GM18526 (cell line): ENCODE measurements around the gene GCDH.
A peak's percentile ranks its signal among the peaks of the same experiment; 100 is the strongest.

Experiments used
- POLR2A ChIP-seq: IDR thresholded peaks from 3 replicates; pipeline ENCODE4 v1.6.1; 2011; ENCODE audit not compliant: insufficient read length; ENCODE audit errors: extremely low read depth

Gene GCDH

DNA sequence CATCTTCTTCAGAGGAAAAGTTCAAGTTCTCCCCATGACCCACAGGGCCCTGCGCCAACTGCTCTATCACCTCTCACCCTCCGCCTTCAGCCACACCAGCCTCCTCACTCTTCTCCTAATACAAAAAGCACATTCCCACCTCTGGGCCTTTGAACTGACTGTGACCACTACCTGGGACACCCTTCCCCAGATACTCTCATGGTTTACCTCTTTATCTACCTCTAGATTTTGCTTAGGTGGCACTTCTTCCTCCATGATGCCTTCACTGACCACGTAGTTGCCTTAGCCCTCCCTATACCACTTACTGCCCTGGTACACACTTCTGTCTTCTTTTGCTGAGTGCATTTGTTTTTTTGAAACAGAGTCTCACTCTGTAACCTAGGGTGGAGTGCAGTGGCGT is 32.0 kb downstream of the GCDH start:
- TF ChIP-seq POLR2A = no peak

GRCh38 chr19:12924621-12925310 is 33.8 kb downstream of the GCDH start:
- TF ChIP-seq POLR2A = no peak

DNA sequence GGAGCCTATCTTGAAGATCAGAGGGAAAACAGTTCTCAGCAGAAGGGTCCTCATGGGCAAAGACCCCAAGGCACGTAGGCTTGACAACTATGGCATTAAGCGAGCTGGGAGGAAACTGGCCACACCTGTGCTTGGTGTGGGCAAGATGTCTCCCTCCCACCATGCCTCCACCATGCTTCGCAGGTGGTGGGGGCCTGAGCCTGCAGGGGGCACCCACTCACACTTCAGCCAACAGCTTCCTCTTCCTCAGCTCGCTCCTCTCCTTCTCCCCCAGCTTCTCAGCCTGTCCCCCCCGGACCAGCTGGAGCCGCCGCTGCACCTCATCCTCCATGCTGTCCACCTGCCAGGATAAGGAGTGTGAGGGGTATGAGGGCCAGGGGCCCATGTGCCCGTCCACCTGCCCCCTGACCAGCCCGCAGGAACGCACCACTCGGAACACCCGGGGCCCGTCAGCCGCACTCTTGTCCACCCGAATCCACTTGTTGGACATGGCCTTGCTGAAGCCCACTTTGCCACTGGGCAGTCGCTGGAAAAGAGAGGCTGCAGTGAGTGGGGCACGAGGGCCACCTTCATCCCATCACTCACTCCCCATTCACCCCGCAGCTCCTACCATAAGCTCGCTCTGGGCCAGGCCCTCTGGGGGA is 39.2 kb downstream of the GCDH start:
- no peak for TF ChIP-seq POLR2A

GRCh38 chr19:12932392-12933286 is 41.7 kb downstream of the GCDH start:
- TF ChIP-seq POLR2A = no peak

DNA sequence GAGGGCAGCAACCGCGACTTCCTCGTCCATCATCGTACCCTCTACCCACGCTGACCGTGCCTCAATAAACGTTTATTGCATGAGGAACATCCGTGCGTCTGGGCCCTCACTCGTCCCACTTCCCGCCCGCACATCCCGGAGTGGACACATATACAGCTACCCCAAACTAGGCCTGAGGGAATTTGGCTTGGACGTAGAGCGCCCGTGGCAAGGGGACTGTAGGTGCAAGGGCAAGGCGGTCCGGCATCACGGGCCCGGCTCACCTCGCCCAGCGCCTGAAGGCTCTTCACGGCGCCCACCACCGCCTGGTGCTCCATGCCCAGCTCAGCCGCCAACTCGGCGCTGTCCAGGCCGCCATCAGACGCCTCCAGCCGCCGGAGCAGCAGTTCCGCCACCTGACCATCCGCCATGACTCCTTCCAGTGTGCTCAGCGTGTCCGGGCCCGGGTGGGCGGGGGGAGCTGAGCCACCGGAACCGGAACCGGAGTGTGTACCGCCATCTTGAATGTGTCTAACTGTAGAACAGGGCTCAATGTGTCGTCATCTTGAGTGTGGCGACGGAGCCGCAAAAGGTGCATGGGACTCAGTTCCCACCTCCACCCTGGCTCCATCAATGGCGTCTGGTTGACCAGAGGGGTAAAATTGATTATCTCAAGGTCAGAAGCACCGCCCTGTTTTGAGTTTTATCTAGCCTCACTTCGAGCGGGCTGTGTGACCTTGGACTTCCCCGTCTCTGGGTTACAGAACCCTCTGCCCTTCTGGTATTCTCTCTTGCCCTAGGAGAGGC is 42.5 kb downstream of the GCDH start, which contains the start of gene FARSA:
Gene FARSA (minus strand): TSS at position 425 of the 786 bp plus-strand sequence. CDS start 15 bp downstream, at position 410.
- TF ChIP-seq POLR2A = peak; percentile 93

GRCh38 chr19:12935071-12935470 is 44.1 kb downstream of the GCDH start:
- TF ChIP-seq POLR2A = no peak

DNA sequence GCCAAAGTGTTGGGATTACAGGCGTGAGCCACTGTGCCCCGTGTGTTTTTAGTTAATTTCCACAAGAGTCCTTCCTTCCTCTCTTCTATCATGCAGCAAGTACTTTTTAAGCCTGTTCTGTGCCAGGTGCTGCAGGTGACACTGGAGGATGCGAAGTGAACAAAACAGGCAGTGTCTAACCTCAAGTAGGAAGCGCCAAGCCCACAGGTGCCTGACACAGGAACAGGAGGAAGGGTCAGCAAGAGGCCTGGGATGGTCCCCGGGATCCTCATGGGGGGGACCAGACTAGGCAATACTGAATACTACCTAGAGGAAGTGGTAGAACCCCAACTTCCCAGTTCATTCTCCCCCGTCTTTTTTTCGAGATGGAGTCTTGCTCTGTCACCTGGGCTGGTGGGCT is 45.6 kb downstream of the GCDH start:
- TF ChIP-seq POLR2A = no peak

GRCh38 chr19:12937093-12937926 is 46.4 kb downstream of the GCDH start:
- no peak for TF ChIP-seq POLR2A

GRCh38 chr19:12937927-12938778 is 47.2 kb downstream of the GCDH start, which contains the start of gene CALR:
TSS of gene CALR (plus strand) at chr19:12938609. CDS start at chr19:12938680, 71 bp downstream.
- TF ChIP-seq POLR2A = peak; percentile 99

GRCh38 chr19:12938779-12939601 is 48.0 kb downstream of the GCDH start:
- no peak for TF ChIP-seq POLR2A

GRCh38 chr19:12939975-12940423 is 49.0 kb downstream of the GCDH start:
- TF ChIP-seq POLR2A = no peak

- TF ChIP-seq POLR2A = no peak
Measured at GRCh38 chr19:12940897-12941296, 49.9 kb downstream of the GCDH start.
